Measurements from ENCODE around the gene FHIT.

FHIT gene

GRCh38 chr3:60841355-60841754 is 409.9 kb downstream of the FHIT start:
- DNase-seq (ENCODE audit: low read depth in 2 of 2), result no peak

- no peak for DNase-seq (ENCODE audit: low read depth in 2 of 2)
Measured at GRCh38 chr3:60839246-60839645, 412.0 kb downstream of the FHIT start.

- no peak for DNase-seq (ENCODE audit: low read depth in 2 of 2)
Measured at GRCh38 chr3:60835796-60836195, 415.5 kb downstream of the FHIT start.

- no peak for DNase-seq (ENCODE audit: low read depth in 2 of 2)
Measured at GRCh38 chr3:60829058-60829457, 422.2 kb downstream of the FHIT start.

- DNase-seq (ENCODE audit: low read depth in 2 of 2), result no peak
Measured at GRCh38 chr3:60827666-60828065, 423.6 kb downstream of the FHIT start.

GRCh38 chr3:60826511-60826910 is 424.7 kb downstream of the FHIT start:
- no peak for DNase-seq (ENCODE audit: low read depth in 2 of 2)

- no peak for DNase-seq (ENCODE audit: low read depth in 2 of 2)
Measured at GRCh38 chr3:60812502-60812901, 438.8 kb downstream of the FHIT start.

GRCh38 chr3:60810881-60811280 is 440.4 kb downstream of the FHIT start:
- DNase-seq (ENCODE audit: low read depth in 2 of 2), result no peak

- no peak for DNase-seq (ENCODE audit: low read depth in 2 of 2)
Measured at GRCh38 chr3:60809857-60810610, 441.2 kb downstream of the FHIT start.

GRCh38 chr3:60803216-60804173 is 447.8 kb downstream of the FHIT start:
- no peak for DNase-seq (ENCODE audit: low read depth in 2 of 2)

- no peak for DNase-seq (ENCODE audit: low read depth in 2 of 2)
Measured at GRCh38 chr3:60801307-60801706, 449.9 kb downstream of the FHIT start.

GRCh38 chr3:60798456-60798855 is 452.8 kb downstream of the FHIT start:
- no peak for DNase-seq (ENCODE audit: low read depth in 2 of 2)

- no peak for DNase-seq (ENCODE audit: low read depth in 2 of 2)
Measured at GRCh38 chr3:60792249-60792852, 458.9 kb downstream of the FHIT start.

GRCh38 chr3:60788185-60788584 is 463.1 kb downstream of the FHIT start:
- no peak for DNase-seq (ENCODE audit: low read depth in 2 of 2)

- DNase-seq (ENCODE audit: low read depth in 2 of 2), result no peak
Measured at GRCh38 chr3:60781935-60782334, 469.3 kb downstream of the FHIT start.

- no peak for DNase-seq (ENCODE audit: low read depth in 2 of 2)
Measured at GRCh38 chr3:60779637-60780036, 471.6 kb downstream of the FHIT start.

GRCh38 chr3:60775985-60776384 is 475.3 kb downstream of the FHIT start:
- no peak for DNase-seq (ENCODE audit: low read depth in 2 of 2)

- DNase-seq (ENCODE audit: low read depth in 2 of 2), result no peak
Measured at GRCh38 chr3:60774617-60775016, 476.6 kb downstream of the FHIT start.

- DNase-seq (ENCODE audit: low read depth in 2 of 2), result no peak
Measured at GRCh38 chr3:60772584-60772983, 478.7 kb downstream of the FHIT start.

GRCh38 chr3:60771766-60772165 is 479.5 kb downstream of the FHIT start:
- DNase-seq (ENCODE audit: low read depth in 2 of 2), result no peak

GRCh38 chr3:60770532-60770931 is 480.7 kb downstream of the FHIT start:
- DNase-seq (ENCODE audit: low read depth in 2 of 2), result no peak

- DNase-seq (ENCODE audit: low read depth in 2 of 2), result no peak
Measured at GRCh38 chr3:60767536-60767935, 483.7 kb downstream of the FHIT start.
